ENCODE measurements around the gene FAM168A.

FAM168A gene

DNA sequence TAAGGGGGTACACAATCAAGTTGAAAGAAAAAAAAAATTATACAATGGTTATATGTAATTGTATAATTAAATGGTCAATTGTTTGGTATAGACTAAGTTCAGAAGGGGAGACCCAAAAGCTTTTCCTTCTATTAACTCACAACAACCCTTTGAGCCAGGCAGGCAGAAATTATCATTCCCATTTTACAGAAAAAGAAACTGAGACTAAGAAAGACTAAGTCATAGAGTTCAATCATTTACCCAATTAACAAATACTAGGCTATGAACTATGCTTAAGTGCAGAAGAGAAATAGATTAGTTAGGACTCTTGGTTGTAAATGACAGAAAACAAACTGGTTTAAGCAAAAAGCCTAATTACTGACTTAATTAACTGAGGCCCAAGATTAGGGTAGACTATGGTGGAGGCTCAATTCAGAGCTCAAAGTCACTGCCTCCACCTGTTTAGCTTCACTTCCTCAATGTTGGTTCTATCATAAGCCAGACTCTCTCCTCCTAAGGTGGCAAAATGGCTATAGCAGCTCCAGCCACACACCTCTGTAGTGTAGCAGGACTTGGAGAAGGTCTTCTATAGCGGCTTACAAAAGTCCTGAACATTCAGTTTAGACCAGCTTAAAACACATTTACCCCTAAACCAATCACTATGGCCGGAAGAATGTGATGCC is 34.2 kb downstream of the FAM168A start:
- no peak for DNase-seq

GRCh38 chr11:73559743-73560142 is 38.2 kb downstream of the FAM168A start:
- DNase-seq = no peak

GRCh38 chr11:73556966-73557365 is 40.9 kb downstream of the FAM168A start:
- no peak for DNase-seq

DNA sequence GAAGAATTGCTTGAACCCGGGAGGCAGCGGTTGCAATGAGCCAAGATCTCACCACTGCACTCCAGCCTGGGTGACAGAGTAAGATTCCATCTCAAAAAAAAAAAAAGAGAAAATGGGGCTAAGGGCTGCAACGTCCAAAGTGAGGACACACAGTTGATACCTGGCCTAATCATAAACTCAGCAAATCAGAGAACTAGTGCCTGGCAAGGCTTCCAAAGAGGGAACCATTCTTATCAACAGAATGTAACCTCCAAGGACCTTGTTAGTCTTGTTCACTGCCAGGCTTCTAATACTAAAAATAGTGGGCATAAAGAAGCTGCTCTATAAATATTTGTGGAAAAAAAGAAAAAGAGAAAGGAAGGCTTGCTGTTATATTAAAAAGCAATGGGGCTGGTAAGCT is 42.3 kb downstream of the FAM168A start:
- no peak for DNase-seq

DNA sequence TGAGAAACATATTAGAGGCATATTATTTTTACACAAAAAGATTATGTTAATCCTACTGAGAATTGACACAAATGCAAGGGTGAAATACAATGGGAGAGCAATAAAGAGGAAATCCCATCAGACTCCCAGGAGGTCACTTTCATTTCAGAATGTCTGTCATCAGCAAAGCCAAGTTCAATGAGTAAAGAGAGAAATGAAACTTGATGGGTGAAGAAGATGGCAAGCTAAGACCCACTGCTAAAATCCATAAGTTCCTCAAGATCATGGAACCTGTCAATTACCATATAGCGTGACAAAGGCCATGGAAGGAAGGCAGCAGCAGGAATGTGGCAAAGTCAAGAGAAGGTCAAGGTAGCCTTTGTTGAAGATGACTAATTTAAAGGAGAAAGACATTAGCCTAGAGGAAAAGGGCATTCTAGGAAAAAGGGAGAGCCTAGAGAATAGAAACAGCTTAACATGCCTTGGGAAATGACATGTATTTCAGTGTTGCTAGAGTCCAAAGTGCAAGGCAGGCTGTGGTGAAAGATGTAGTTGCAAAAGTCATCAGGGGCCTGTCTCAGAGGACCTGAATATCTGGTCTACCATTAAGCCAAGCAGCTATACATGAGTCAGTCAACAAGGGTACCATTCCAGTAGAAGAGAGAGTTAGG is 43.1 kb downstream of the FAM168A start:
- DNase-seq = no peak

- no peak for DNase-seq
Observed at GRCh38 chr11:73553266-73553665, 44.6 kb downstream of the FAM168A start.

- no peak for DNase-seq
Observed at GRCh38 chr11:73551677-73552076, 46.2 kb downstream of the FAM168A start.

GRCh38 chr11:73549376-73549775 is 48.5 kb downstream of the FAM168A start:
- no peak for DNase-seq

- DNase-seq = no peak
Observed at GRCh38 chr11:73547706-73548595, 50.0 kb downstream of the FAM168A start.

DNA sequence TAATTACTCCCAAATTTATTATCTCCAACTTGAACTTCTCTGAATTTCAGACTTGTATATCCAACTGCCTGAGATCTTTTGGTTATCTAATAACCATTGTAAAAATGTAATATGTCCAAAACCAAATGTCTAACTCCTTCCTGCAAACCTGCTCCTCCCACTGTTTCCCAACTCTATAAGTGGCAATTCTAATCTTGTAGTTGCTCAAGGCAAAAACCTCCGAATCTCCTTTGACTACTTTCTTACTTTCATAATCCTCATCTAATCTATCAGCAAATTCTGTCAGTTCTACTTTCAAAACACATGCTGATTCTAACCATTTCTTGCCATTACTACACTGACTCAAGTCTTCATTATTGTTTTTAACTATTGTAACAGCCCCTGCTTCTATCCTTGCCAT is 55.7 kb downstream of the FAM168A start:
- no peak for DNase-seq

GRCh38 chr11:73539506-73540084 is 58.3 kb downstream of the FAM168A start:
- DNase-seq = no peak

- no peak for DNase-seq
Observed at GRCh38 chr11:73538381-73538872, 59.5 kb downstream of the FAM168A start.

- no peak for DNase-seq
Observed at GRCh38 chr11:73537969-73538368, 59.9 kb downstream of the FAM168A start.

DNA sequence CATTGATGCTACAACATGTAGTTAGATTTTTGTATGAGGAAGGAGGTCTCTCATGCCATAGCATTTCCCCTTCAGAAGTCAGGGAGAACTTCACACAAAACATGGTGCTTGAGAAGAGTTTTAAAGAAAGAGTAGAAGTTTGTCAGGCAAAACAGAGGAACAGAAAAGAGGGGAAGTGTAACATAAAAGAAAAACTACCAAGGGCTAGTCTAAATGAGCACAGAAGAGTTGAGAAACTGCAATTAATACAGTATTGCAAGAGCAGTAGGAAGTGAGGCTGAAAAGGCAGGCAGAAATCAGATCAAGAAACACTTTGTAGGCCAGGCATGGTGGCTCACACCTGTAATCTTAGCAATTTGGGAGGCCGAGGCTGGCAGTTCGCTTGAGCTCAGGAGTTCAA is 61.0 kb downstream of the FAM168A start:
- no peak for DNase-seq

DNA sequence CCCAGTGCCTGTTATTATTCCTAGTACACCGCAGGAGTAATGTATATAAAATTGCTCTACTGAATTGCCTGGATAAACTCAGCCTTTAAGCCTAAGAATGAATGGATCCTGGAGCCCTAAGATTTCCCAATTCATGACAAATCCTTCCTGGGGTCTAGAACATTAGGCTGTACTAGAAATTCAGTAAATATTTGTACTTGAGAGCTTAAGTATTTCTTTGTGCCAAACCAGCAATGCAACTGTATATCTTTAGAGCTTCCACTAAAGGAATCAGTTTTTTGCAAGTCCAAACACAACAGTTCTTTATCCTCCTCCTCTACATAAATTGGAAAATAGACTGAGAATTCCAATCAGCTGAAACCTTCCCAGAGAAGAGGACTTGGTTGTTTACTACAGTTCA is 65.6 kb downstream of the FAM168A start:
- DNase-seq = no peak

- no peak for DNase-seq
Observed at GRCh38 chr11:73531386-73531785, 66.5 kb downstream of the FAM168A start.

- no peak for DNase-seq
Observed at GRCh38 chr11:73530109-73530508, 67.8 kb downstream of the FAM168A start.

DNA sequence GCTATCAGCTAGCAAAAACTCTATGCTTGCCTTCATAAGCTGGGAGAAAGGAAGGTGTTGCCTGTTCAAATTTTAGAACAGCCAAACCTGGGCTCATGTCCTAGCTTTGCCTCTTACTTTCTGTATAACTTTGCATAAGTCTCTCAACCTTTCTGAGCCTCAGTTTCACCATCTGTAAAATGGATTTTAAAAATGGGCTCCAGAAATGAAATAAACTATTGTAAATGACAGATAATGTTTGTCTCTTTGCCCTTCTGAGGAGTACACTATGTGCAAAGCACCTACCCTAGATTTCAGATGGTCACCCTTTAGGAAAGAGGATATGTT is 68.7 kb downstream of the FAM168A start:
- DNase-seq = no peak

- DNase-seq = peak in 6 of 56 donors; percentile 3 to 12 (median 6)
Observed at GRCh38 chr11:73528483-73529203, 69.3 kb downstream of the FAM168A start.

DNA sequence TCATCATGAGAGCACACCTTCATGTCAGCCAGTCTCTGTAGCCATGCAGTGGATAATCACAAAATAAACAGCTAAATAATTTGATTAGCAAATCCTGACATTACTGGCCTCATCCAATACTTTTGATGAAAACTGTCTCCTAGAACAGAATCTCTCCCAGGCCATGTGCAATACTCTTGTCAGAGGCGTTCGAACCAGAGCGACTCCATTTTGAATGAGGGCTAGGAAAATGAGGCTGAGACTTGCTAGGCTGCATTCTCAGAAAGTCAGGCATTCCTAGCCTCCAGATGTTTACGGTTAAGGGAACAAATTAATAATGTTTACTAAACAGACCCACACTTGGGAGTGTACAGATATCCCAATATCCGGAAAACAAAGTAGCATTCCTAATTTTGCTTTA is 69.9 kb downstream of the FAM168A start:
- DNase-seq = no peak

DNA sequence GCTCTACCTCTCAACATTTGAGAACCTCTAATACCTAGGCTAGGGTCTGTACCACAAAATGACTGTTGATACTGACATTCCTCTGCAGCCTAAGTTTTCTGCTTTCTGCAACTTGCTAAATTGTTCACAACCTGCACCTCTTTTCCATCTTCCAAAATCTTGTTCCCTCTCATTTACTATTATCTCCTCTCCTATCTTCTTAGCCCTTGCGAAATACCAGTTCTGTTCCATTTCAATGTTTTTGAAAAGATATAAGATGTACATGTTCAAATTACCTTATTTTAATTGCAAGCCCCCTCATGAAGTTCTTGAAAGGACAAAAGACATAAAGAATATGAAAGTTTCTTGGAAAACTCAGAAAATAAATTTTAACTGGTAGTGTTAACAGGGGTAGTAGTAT is 72.3 kb downstream of the FAM168A start:
- DNase-seq = no peak
